NB4 (cell line): ENCODE data around the gene PITPNB.

ENCODE experiments used
- MYC ChIP-seq: IDR thresholded peaks from 2 replicates; pipeline ENCODE4 v1.6.1; 2011; ENCODE audit warnings: low read depth, low read length
- POLR2A ChIP-seq: IDR thresholded peaks from 2 replicates; pipeline ENCODE4 v1.6.1; 2011; ENCODE audit warnings: mild to moderate bottlenecking; ENCODE audit not compliant: insufficient read length; ENCODE audit errors: extremely low read depth
- TF ChIP-seq, protein P1 (sequence below): IDR thresholded peaks from one replicate; pipeline ENCODE4 v1.5.1; 2012; ENCODE audit warnings: low read depth, low read length

DNA sequence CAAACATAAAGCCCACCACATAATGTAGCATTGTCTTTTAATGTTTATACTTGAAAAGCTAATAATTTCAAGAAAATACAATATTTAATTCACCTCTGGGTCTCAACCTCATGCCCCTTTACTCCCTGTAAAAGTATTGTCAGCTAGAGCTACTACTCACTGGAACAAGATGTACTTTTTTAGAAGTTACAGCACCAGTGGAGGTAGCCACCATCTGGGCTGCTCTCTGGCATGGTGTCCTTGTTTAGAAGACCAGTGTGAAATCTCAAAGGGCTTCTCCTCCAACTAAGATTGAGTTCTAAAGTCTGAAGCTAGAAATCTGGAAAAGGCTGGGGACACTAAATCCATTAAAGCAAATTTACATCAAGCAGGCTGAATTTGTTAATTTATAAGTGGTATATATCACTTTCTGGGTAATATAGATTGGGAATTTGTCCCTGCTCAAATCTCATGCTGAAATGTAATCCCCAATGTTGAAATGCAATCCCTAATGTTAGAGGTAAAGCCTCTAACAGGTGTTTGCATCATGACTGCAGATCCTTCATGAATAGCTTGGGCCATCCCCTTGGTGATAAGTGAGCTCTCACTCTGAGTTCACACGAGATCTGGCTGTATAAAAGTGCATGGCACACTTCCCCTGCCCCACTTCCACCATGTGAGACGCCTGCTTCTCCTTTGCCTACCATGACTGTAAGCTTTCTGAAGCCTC, 47.6 kb downstream of the PITPNB start:
- TF ChIP-seq, protein P1, sequence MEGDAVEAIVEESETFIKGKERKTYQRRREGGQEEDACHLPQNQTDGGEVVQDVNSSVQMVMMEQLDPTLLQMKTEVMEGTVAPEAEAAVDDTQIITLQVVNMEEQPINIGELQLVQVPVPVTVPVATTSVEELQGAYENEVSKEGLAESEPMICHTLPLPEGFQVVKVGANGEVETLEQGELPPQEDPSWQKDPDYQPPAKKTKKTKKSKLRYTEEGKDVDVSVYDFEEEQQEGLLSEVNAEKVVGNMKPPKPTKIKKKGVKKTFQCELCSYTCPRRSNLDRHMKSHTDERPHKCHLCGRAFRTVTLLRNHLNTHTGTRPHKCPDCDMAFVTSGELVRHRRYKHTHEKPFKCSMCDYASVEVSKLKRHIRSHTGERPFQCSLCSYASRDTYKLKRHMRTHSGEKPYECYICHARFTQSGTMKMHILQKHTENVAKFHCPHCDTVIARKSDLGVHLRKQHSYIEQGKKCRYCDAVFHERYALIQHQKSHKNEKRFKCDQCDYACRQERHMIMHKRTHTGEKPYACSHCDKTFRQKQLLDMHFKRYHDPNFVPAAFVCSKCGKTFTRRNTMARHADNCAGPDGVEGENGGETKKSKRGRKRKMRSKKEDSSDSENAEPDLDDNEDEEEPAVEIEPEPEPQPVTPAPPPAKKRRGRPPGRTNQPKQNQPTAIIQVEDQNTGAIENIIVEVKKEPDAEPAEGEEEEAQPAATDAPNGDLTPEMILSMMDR = no peak
- no peak for TF ChIP-seq POLR2A
- TF ChIP-seq MYC = no peak
